Activated CD8-positive, alpha-beta memory T cell treated with anti-CD3 and anti-CD28 coated beads, Interleukin-2, amount 10 ng/mL, durations not matched to agents 7 days and 5 days (primary cell): ENCODE results near the gene SF3B5. TPM values are rescaled to one million over a fixed set of nuclear protein-coding genes. Genes with fewer than 3 reads are reported as not detected.
A peak's percentile ranks its signal among the peaks of the same experiment; 100 is the strongest.
"Not testable (repeated sequence)": the region's sequence is repeated elsewhere in the genome, so short reads cannot be mapped to it uniquely, and the experiment has no call there.

Experiments used
- ATAC-seq: fragments of 150-1000 bp; cut with Tn5 transposase; one replicate; pipeline ENCODE4 v1.10.0; 2021; ENCODE audit warnings: moderate library complexity
- CTCF ChIA-PET: fragments of 350-600 bp; sonication (Branson Sonifier 250); formaldehyde crosslinking; loops from one replicate; lab custom pipeline; 2021; ENCODE audit warnings: antibody characterized with exemption; lab: Charles Lee
- DNase-seq: peaks from one replicate; pipeline ENCODE4 v3.0.0-alpha.2; 2020
- H3K27ac Mint-ChIP-seq: one replicate; pipeline ENCODE4 v1.8.0; 2021; ENCODE audit warnings: mild to moderate bottlenecking, mixed read lengths
- H3K27me3 Mint-ChIP-seq: one replicate; pipeline ENCODE4 v1.8.0; 2021; ENCODE audit warnings: mixed read lengths
- H3K36me3 Mint-ChIP-seq: one replicate; pipeline ENCODE4 v1.8.0; 2021; ENCODE audit warnings: mild to moderate bottlenecking, mixed read lengths
- H3K4me1 Mint-ChIP-seq: one replicate; pipeline ENCODE4 v1.8.0; 2021; ENCODE audit warnings: mixed read lengths
- H3K4me3 Mint-ChIP-seq: one replicate; pipeline ENCODE4 v1.8.0; 2021; ENCODE audit warnings: mild to moderate bottlenecking, moderate library complexity, mixed read lengths
- H3K9me3 Mint-ChIP-seq: one replicate; pipeline ENCODE4 v1.8.0; 2022; ENCODE audit warnings: low read depth, mixed read lengths
- total RNA-seq, 2 experiments: library from RNA; stranded (reverse); gene quantifications; one replicate each; pipeline ENCODE4 v1.2.3, GENCODE V29; 2021

Gene SF3B5
- total RNA-seq, 2 experiments from 2014 or later = 151 to 176 TPM

GRCh38 chr6:144098993-144099392 lies 3.6 kb upstream of the SF3B5 start:
- no peak overlapping the region for H3K27ac Mint-ChIP-seq
- H3K4me1 Mint-ChIP-seq = peaks cover 24% of the 10 kb centered on the region
- no peak for ATAC-seq
- H3K27me3 Mint-ChIP-seq = no peaks in the 10 kb centered on the region
- CTCF ChIA-PET = interaction anchor here (0.6 to 2.1 kb wide), 5 partner anchors 117 to 385 kb away, joined by 3 to 8 read pairs (median 3); no protein-coding TSS in a partner anchor
- H3K4me3 Mint-ChIP-seq = no peak overlapping the region
- no peaks in the 10 kb centered on the region for H3K9me3 Mint-ChIP-seq
- H3K36me3 Mint-ChIP-seq = peaks cover 4% of the 10 kb centered on the region
- DNase-seq = no peak

DNA sequence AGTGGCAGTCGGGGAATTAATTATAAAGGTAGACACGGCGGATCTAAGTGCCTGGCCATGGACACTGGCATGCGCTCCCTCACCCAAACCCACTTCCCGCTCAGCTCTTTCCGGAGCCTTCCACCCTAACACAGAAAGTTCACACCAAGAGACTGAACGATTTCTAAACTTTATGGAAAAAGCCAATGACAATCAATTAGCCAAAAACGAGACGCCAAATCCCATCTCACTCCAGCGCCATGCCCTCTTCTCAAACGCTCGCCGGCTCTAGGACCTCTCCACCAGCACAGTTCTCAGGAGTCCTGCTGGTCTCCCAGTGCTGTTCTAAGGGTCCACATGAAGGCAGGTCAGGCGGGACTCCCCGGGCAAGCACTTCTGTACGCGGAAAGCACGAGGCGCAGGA lies 641 bp downstream of the SF3B5 start:
- CTCF ChIA-PET = interaction anchor here (1.6 to 4.2 kb wide), 4 partner anchors 31 to 517 kb away, joined by 4 to 18 read pairs (median 9); no protein-coding TSS in a partner anchor
- H3K36me3 Mint-ChIP-seq = peaks cover 6% of the 10 kb centered on the region
- peak overlapping the region; percentile 98 for H3K4me3 Mint-ChIP-seq
- peak overlapping the region; percentile 97 for H3K27ac Mint-ChIP-seq
- H3K9me3 Mint-ChIP-seq = no peaks in the 10 kb centered on the region
- no peaks in the 10 kb centered on the region for H3K27me3 Mint-ChIP-seq
- ATAC-seq (peak; percentile 2), DNase-seq (no peak)
- peaks cover 34% of the 10 kb centered on the region for H3K4me1 Mint-ChIP-seq

- H3K4me1 Mint-ChIP-seq = peaks cover 26% of the 10 kb centered on the region
- H3K27me3 Mint-ChIP-seq = no peaks in the 10 kb centered on the region
- DNase-seq (no peak), ATAC-seq (no peak)
- no peaks in the 10 kb centered on the region for H3K9me3 Mint-ChIP-seq
- CTCF ChIA-PET = interaction anchor here (1.5 to 4.2 kb wide), 3 partner anchors 30 to 518 kb away, joined by 5 to 18 read pairs (median 13); no protein-coding TSS in a partner anchor
- H3K36me3 Mint-ChIP-seq = peaks cover 6% of the 10 kb centered on the region
- no peak overlapping the region for H3K27ac Mint-ChIP-seq
- peak overlapping the region; percentile 98 for H3K4me3 Mint-ChIP-seq
Observed at GRCh38 chr6:144093658-144094057, 1.7 kb downstream of the SF3B5 start.

- DNase-seq = no peak
- no peaks in the 10 kb centered on the region for H3K27me3 Mint-ChIP-seq
- no peaks in the 10 kb centered on the region for H3K9me3 Mint-ChIP-seq
- CTCF ChIA-PET = interaction anchor here (1.5 to 3.1 kb wide), 2 partner anchors 30 to 518 kb away, joined by 5 to 13 read pairs; no protein-coding TSS in a partner anchor
- H3K27ac Mint-ChIP-seq = no peak overlapping the region
- no peak for ATAC-seq
- H3K4me3 Mint-ChIP-seq = no peak overlapping the region
- peaks cover 26% of the 10 kb centered on the region for H3K4me1 Mint-ChIP-seq
- H3K36me3 Mint-ChIP-seq = peaks cover 6% of the 10 kb centered on the region
Observed at GRCh38 chr6:144093236-144093635, 2.1 kb downstream of the SF3B5 start.

DNA sequence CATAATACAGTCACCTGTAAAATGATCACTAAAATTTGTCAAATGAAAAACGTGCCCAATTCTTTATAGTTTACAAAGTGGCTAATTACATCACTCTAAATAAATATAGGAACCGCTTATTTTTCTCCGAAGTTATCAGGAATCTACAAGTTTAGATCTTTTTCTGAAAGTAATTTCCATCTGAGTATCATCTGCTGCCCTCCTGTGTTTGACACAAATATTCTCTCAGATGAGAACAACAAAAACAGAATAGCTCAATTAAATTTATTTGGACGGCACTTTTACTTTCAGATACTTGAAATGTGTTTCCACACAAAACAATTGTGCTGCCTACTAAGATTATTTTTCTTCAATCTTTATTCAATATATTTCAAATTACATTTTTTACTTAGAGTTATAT lies 5.0 kb downstream of the SF3B5 start:
- Mint-ChIP-seq H3K36me3 (peaks cover 6% of the 10 kb centered on the region), H3K4me3 (no peak overlapping the region), H3K9me3 (no peaks in the 10 kb centered on the region), H3K27ac (peak overlapping the region; percentile 54), H3K4me1 (peaks cover 19% of the 10 kb centered on the region), H3K27me3 (no peaks in the 10 kb centered on the region)
- CTCF ChIA-PET = interaction anchor here (0.7 to 1.9 kb wide), 8 partner anchors 9 to 514 kb away, joined by 3 to 9 read pairs (median 4); no protein-coding TSS in a partner anchor
- DNase-seq = no peak
- ATAC-seq = no peak

- no peaks in the 10 kb centered on the region for H3K9me3 Mint-ChIP-seq
- CTCF ChIA-PET = interaction anchor here (1.3 kb wide), 1 partner anchor 148 kb away, joined by 5 read pairs; no protein-coding TSS in a partner anchor
- H3K4me3 Mint-ChIP-seq = no peak overlapping the region
- H3K27ac Mint-ChIP-seq = no peak overlapping the region
- DNase-seq = no peak
- peaks cover 8% of the 10 kb centered on the region for H3K4me1 Mint-ChIP-seq
- no peaks in the 10 kb centered on the region for H3K36me3 Mint-ChIP-seq
- no peaks in the 10 kb centered on the region for H3K27me3 Mint-ChIP-seq
- ATAC-seq = no peak
Observed at GRCh38 chr6:144087789-144088426, 7.5 kb downstream of the SF3B5 start.

DNA sequence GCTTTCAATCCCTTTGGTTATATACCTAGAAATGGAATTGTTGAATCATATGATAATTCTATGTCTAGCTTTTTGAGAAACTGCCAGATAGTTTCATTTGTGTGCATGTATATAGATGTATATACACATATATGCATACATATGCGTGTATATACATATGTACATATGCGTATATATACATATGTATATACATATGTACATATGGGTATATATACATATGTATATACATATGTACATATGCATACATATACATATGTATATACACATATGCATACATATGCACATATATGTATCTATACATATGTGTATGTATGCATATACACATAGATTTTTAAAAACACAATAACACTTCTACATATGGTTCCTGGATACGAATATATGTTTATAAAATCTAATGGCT lies 8.4 kb downstream of the SF3B5 start:
- CTCF ChIA-PET = no interaction called here
- Mint-ChIP-seq H3K4me3 (no peak overlapping the region), H3K4me1 (peaks cover 5% of the 10 kb centered on the region), H3K27ac (no peak overlapping the region), H3K27me3 (no peaks in the 10 kb centered on the region), H3K9me3 (no peaks in the 10 kb centered on the region), H3K36me3 (no peaks in the 10 kb centered on the region)
- DNase-seq (no peak), ATAC-seq (no peak)

DNA sequence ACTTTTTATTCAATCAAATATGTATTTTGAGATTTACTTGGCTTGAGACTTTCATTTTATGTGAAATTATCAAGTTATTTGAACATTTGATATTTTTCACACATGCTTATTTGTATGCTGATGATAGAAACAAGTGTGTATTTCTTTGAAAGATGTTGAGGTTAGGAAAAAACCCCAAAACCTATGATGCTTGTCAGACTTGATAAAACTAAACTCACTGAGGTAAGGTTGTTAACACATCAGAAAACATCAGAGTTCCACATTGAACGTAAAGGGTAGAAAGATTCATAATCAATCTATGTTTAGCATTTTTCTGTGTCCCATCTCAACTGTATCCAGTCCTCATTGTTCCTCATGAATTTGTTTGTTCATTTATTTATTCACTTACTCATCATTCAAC lies 12.2 kb downstream of the SF3B5 start:
- no peak overlapping the region for H3K4me3 Mint-ChIP-seq
- no peak overlapping the region for H3K27ac Mint-ChIP-seq
- DNase-seq = no peak
- no peaks in the 10 kb centered on the region for H3K9me3 Mint-ChIP-seq
- no peak for ATAC-seq
- H3K36me3 Mint-ChIP-seq = no peaks in the 10 kb centered on the region
- H3K27me3 Mint-ChIP-seq = no peaks in the 10 kb centered on the region
- H3K4me1 Mint-ChIP-seq = peaks cover 5% of the 10 kb centered on the region
- CTCF ChIA-PET = interaction anchor here (0.9 kb wide), 1 partner anchor 42 kb away, joined by 3 read pairs; no protein-coding TSS in a partner anchor

- H3K27ac Mint-ChIP-seq, H3K36me3 Mint-ChIP-seq, H3K4me3 Mint-ChIP-seq, DNase-seq, H3K27me3 Mint-ChIP-seq, H3K9me3 Mint-ChIP-seq, ATAC-seq, H3K4me1 Mint-ChIP-seq: not testable (repeated sequence)
- CTCF ChIA-PET = interaction anchor here (1.7 kb wide), 1 partner anchor 8 kb away, joined by 3 read pairs; no protein-coding TSS in a partner anchor
Observed at GRCh38 chr6:144082412-144082811, 13.0 kb downstream of the SF3B5 start.

DNA sequence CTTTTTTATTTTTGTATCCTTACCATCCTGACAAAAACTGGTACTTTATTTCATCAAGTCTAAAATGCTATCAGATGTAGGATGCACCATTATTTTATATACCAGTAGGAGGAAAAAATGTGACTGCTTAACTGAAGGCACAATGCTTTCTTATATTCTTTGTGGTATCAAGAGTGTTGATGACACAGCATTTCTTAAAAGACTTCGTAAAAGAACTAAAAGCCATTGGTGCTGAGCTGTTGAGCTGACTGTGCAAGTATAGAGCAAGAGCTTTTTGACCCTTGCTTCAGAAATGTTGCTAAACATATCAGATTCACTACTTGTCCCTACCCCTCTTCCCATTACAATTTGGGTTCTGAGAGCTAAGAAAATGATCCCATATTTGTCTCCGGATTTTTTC lies 17.5 kb downstream of the SF3B5 start:
- no peaks in the 10 kb centered on the region for H3K36me3 Mint-ChIP-seq
- no peaks in the 10 kb centered on the region for H3K9me3 Mint-ChIP-seq
- peaks cover 2% of the 10 kb centered on the region for H3K27me3 Mint-ChIP-seq
- peaks cover 4% of the 10 kb centered on the region for H3K4me1 Mint-ChIP-seq
- H3K27ac Mint-ChIP-seq = no peak overlapping the region
- no peak for DNase-seq
- CTCF ChIA-PET = interaction anchor here (1.0 kb wide), 1 partner anchor 23 kb away, joined by 4 read pairs; no protein-coding TSS in a partner anchor
- no peak overlapping the region for H3K4me3 Mint-ChIP-seq
- no peak for ATAC-seq

GRCh38 chr6:144075875-144076274 lies 19.5 kb downstream of the SF3B5 start:
- no peak overlapping the region for H3K4me3 Mint-ChIP-seq
- H3K27me3 Mint-ChIP-seq = peaks cover 10% of the 10 kb centered on the region
- DNase-seq (no peak), ATAC-seq (no peak)
- CTCF ChIA-PET = interaction anchor here (1.6 to 1.7 kb wide), 2 partner anchors 12 to 62 kb away, joined by 3 to 4 read pairs; no protein-coding TSS in a partner anchor
- H3K9me3 Mint-ChIP-seq = no peaks in the 10 kb centered on the region
- H3K4me1 Mint-ChIP-seq = peaks cover 4% of the 10 kb centered on the region
- H3K27ac Mint-ChIP-seq = no peak overlapping the region
- H3K36me3 Mint-ChIP-seq = no peaks in the 10 kb centered on the region

DNA sequence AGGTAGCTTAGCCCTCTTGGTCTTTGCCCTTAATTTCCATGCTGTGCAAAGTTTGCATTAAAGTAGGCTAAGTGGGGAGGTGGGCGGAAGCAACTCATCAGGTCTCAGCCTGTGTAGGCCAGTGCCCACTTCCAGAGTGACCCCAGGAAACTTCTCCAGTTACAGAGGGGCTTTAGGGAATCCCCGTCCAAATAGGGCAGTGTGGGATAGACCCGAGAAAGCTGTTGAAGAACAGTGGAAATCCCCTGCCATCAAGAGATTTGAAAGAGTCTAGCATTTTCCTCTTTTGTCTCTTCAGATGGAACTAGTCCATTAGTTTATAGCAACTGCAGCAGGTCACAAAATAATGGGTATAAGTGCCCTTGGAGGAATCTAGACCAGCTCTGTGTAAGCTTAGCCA lies 20.2 kb downstream of the SF3B5 start:
- peaks cover 4% of the 10 kb centered on the region for H3K4me1 Mint-ChIP-seq
- H3K36me3 Mint-ChIP-seq = no peaks in the 10 kb centered on the region
- no peak overlapping the region for H3K4me3 Mint-ChIP-seq
- no peak for ATAC-seq
- DNase-seq = no peak
- H3K9me3 Mint-ChIP-seq = no peaks in the 10 kb centered on the region
- CTCF ChIA-PET = interaction anchor here (1.1 to 1.7 kb wide), 5 partner anchors 12 to 135 kb away, joined by 3 to 5 read pairs (median 4); no protein-coding TSS in a partner anchor
- no peak overlapping the region for H3K27ac Mint-ChIP-seq
- peaks cover 10% of the 10 kb centered on the region for H3K27me3 Mint-ChIP-seq

GRCh38 chr6:144073024-144073423 lies 22.3 kb downstream of the SF3B5 start:
- peaks cover 7% of the 10 kb centered on the region for H3K36me3 Mint-ChIP-seq
- H3K27ac Mint-ChIP-seq = no peak overlapping the region
- H3K27me3 Mint-ChIP-seq = peaks cover 10% of the 10 kb centered on the region
- ATAC-seq (no peak), DNase-seq (no peak)
- no peak overlapping the region for H3K4me3 Mint-ChIP-seq
- peaks cover 9% of the 10 kb centered on the region for H3K4me1 Mint-ChIP-seq
- no peaks in the 10 kb centered on the region for H3K9me3 Mint-ChIP-seq
- CTCF ChIA-PET = no interaction called here

DNA sequence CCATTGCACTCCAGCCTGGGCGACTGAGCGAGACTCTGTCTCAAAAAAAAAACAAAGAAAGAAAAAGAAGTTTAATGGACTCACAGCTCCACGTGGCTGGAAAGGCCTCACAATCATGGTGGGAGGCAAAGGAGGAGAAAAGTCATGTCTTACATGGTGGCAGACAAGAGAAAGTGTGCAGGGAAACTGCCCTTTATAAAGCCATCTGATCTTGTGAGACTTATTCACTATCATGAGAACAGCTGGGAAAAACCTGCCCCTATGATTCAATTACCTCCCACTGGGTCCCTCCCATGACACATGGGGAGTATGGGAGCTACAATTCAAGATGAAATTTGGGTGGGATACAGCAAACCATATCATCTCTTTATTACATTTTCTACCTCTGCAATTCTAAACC lies 25.9 kb downstream of the SF3B5 start:
- peaks cover 31% of the 10 kb centered on the region for H3K4me1 Mint-ChIP-seq
- H3K27me3 Mint-ChIP-seq = peaks cover 10% of the 10 kb centered on the region
- DNase-seq (no peak), ATAC-seq (no peak)
- H3K9me3 Mint-ChIP-seq = no peaks in the 10 kb centered on the region
- no peak overlapping the region for H3K4me3 Mint-ChIP-seq
- peaks cover 7% of the 10 kb centered on the region for H3K36me3 Mint-ChIP-seq
- CTCF ChIA-PET = interaction anchor here (1.0 to 1.3 kb wide), 2 partner anchors 12 to 20 kb away, joined by 3 read pairs; no protein-coding TSS in a partner anchor
- H3K27ac Mint-ChIP-seq = no peak overlapping the region
